Spleen (tissue), 11 donors: ENCODE results near the gene RCC1. TPM values are rescaled to one million over a fixed set of nuclear protein-coding genes. Genes with fewer than 3 reads are reported as not detected.
A peak's percentile ranks its signal among the peaks of the same experiment; 100 is the strongest.
"Not testable (repeated sequence)": the region's sequence is repeated elsewhere in the genome, so short reads cannot be mapped to it uniquely, and the experiment has no call there.

Experiments used
- DNase-seq: peaks from one replicate; pipeline ENCODE4 v3.0.0-alpha.2; 2020
- H3K27ac ChIP-seq, 8 donors: fragments of 200-600 bp; sonication (generic) in 7 of 8; 1 replicate in 4 of 8; 2 replicates in 4 of 8; pipeline versions ENCODE4 v1.5.0 to v1.8.0; 2016 to 2021; ENCODE audit warnings: inconsistent platforms in 4 of 8, mild to moderate bottlenecking in 4 of 8, moderate library complexity in 1 of 8
- H3K27me3 ChIP-seq, 7 donors: fragments of 200-600 bp; sonication (generic) in 6 of 7; replicated peaks in 1 of 7; 1 replicate in 4 of 7; 2 replicates in 3 of 7; pipeline versions ENCODE4 v1.5.0 to v1.8.0; 2016 to 2021; ENCODE audit warnings: inconsistent platforms in 3 of 7, mild to moderate bottlenecking in 1 of 7
- H3K36me3 ChIP-seq, 6 donors: fragments of 200-600 bp; sonication (generic) in 5 of 6; 1 replicate in 4 of 6; 2 replicates in 2 of 6; pipeline versions ENCODE4 v1.5.0 to v1.8.0; 2016 to 2021; ENCODE audit warnings: inconsistent platforms in 2 of 6
- H3K4me1 ChIP-seq, 6 donors: fragments of 200-600 bp; sonication (generic) in 5 of 6; 1 replicate in 3 of 6; 2 replicates in 3 of 6; pipeline versions ENCODE4 v1.5.0 to v1.8.0; 2016 to 2021; ENCODE audit warnings: inconsistent platforms in 3 of 6
- H3K4me3 ChIP-seq, 8 donors: fragments of 200-600 bp; sonication (generic) in 7 of 8; 1 replicate in 4 of 8; 2 replicates in 4 of 8; pipeline versions ENCODE4 v1.5.0 to v1.8.0; 2016 to 2021; ENCODE audit warnings: inconsistent platforms in 4 of 8, mild to moderate bottlenecking in 4 of 8, moderate library complexity in 2 of 8
- H3K9me3 ChIP-seq, 8 donors: fragments of 200-600 bp; sonication (generic) in 7 of 8; 1 replicate in 4 of 8; 2 replicates in 4 of 8; pipeline versions ENCODE4 v1.5.0 to v1.8.0; 2016 to 2021; ENCODE audit warnings: inconsistent platforms in 4 of 8
- POLR2A ChIP-seq, 3 donors: fragments of 450-650 bp; IDR thresholded peaks; one replicate each; pipeline ENCODE4 v1.5.1; 2017; ENCODE audit warnings: antibody characterized with exemption in 3 of 3, mild to moderate bottlenecking in 1 of 3
- POLR2AphosphoS5 ChIP-seq, 3 donors: sonication (generic); formaldehyde crosslinking; IDR thresholded peaks; one replicate each; pipeline ENCODE4 v1.5.1; 2017; ENCODE audit warnings: antibody characterized with exemption in 3 of 3
- WGBS, 5 donors: extraction: QIAGEN DNeasy Blood & Tissue Kit in 3 of 5; methylation state at CpG; one replicate each; pipeline versions ENCODE4 v1.1.5 to v1.1.7; 2013 to 2018; 5-methylcytosine and 5-hydroxymethylcytosine counted together
- intact Hi-C: fragments of 100-400 bp; cut with DNase I; formaldehyde crosslinking; loops from one replicate; pipeline ENCODE4 v1.15.0; 2023; ENCODE audit warnings: low total_unique reads
- polyA plus RNA-seq, 3 donors: library from polyadenylated mRNA; stranded (reverse); fragments of 200-250 nt; gene quantifications; one replicate each; pipeline ENCODE4 v1.2.1, GENCODE V29; 2013
- total RNA-seq, 7 donors: library from RNA; depleted of rRNA in 3 of 7; stranded (reverse); fragments of >200 nt in 3 of 7; fragmentation: NEBNext Ultra II Directional in 4 of 7; extraction: Animal tissue kit (Norgen Biotek cat#: 25700) in 4 of 7; gene quantifications; one replicate each; pipeline versions ENCODE4 v1.1.0 to v1.2.1, GENCODE V29; 2016 to 2021
- TF ChIP-seq, protein P1 (sequence below), 11 experiments: fragments of 200-600 bp in 7 of 11; fragments of 450-650 bp in 4 of 11; sonication (generic) in 4 of 11; IDR thresholded peaks in 8 of 11; conservative IDR thresholded peaks in 3 of 11; 1 replicate in 7 of 11; 2 replicates in 4 of 11; pipeline versions ENCODE4 v1.4.0 to v1.8.0; 2016 to 2021; ENCODE audit warnings: antibody characterized with exemption in 11 of 11, inconsistent platforms in 4 of 11, mild to moderate bottlenecking in 1 of 11
- donor health status: healthy with polysubstance abuse.
- donor health status: DM: no; HTN: no; CAD: no; lungs with moderate emphysema.
- donor health status: DM: no; HTN: no; CAD: no.
- donor health status: Bipolar disorder and iron deficiency.
- donor health status: healthy.
- donor health status: DM: no; HTN: no; CAD: no.
- donor health status: DM: yes; HTN: yes; CAD: no.

Gene RCC1
- total and polyA plus RNA-seq, 10 donors, result 15.1 to 29.0 (median 23.3) TPM

DNA sequence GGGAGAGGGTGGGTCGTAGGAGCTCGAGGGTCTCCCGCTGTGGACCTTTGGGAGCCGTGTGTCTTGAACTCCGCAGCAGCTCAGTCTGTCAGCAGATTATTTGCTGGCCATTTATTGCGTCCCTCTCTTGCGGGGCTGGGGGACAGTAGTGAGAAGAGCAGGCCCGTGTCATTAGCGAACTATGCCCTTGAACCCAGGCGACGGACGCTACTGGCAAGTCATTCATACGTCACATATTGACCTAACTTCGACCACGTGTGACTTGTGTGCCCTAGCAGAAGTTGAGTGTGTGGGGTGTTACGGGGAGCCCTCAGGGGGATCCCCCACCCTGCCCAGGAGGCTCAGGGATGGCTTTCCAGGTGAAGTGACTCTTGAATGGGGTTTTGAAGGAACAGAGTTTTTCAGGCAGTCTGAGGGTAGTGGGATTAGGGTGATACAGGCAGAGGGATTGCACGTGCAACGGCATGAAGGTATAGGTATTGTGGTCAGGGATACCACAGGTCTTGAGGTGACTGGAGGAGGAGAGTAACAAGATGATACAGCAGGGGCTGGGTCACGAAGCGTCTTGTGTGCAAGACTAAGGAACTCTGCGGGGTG, 13.0 kb downstream of the RCC1 start:
- intact Hi-C loops, result loop anchor here (10.0 kb wide), 1 partner anchor 356 kb away; no protein-coding TSS in a partner anchor
- peak overlapping the region in 6 of 8 donors; percentile 75 to 90 (median 86) for H3K27ac ChIP-seq
- H3K9me3 ChIP-seq, result no peaks in the 10 kb centered on the region
- TF ChIP-seq POLR2A (IDR thresholded peaks at IDR 0.05) (no peak), POLR2AphosphoS5 (IDR thresholded peaks at IDR 0.05) (peak in 2 of 3 donors; percentile 10 to 25)
- 5 to 9% (median 5%) methylated on average over 8 to 21 of the region's 21 CpGs for WGBS, 5 donors
- H3K4me3 ChIP-seq, result peak overlapping the region; percentile 71 to 91 (median 77)
- DNase-seq, result no peak
- peaks cover 0 to 25% (median 13%) of the 10 kb centered on the region in 6 donors for H3K36me3 ChIP-seq
- no peaks in the 10 kb centered on the region for H3K27me3 ChIP-seq
- H3K4me1 ChIP-seq, result peaks cover 9 to 55% (median 24%) of the 10 kb centered on the region in 6 donors

DNA sequence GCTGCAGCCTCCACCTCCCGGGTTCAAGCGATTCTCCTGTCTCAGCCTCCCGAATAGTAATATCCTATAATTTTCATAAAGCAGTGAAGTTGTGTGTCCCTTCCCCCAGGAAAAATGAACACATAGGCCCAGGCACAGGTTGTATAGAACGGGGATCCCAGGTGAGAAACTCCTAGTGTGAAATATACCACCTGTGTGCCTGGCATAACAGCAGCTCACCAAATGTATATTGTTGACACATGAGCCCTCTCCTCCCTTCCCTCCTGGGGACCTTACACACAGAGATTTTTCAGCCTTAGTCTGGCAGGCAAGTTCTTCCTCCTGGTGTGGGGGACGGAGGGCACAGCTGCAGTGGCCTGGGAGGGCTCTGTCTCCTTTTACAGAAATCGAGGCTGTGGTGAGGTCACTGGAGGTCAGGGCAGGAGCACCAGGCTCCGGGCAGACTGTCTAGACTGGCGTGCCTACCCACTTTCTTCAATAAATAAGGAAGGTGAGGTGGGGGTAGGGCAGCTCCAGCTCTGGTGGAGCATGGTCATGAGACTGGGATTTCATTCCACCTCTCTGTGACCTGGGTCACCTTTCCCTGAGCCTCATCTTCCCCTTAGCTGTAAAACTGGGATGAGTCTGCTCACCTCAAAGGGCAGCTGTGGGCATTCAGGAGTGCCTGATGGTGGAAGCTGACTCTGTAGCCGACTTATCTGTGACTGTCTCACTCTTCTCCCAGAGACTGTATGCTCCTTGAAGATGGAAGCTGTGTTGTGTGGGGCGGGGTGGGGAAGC, 14.3 kb downstream of the RCC1 start:
- 82 to 91% (median 87%) methylated on average over 8 to 10 of the region's 10 CpGs for WGBS, 5 donors
- Histone ChIP-seq H3K9me3 (no peaks in the 10 kb centered on the region), H3K27me3 (no peaks in the 10 kb centered on the region), H3K36me3 (peaks cover 0 to 19% (median 3%) of the 10 kb centered on the region in 6 donors), H3K4me3 (no peak overlapping the region), H3K4me1 (peaks cover 9 to 45% (median 21%) of the 10 kb centered on the region in 6 donors), H3K27ac (no peak overlapping the region)
- DNase-seq, result no peak
- intact Hi-C loops, result loop anchor here (10.0 kb wide), 1 partner anchor 355 kb away; no protein-coding TSS in a partner anchor
- TF ChIP-seq, protein P1, sequence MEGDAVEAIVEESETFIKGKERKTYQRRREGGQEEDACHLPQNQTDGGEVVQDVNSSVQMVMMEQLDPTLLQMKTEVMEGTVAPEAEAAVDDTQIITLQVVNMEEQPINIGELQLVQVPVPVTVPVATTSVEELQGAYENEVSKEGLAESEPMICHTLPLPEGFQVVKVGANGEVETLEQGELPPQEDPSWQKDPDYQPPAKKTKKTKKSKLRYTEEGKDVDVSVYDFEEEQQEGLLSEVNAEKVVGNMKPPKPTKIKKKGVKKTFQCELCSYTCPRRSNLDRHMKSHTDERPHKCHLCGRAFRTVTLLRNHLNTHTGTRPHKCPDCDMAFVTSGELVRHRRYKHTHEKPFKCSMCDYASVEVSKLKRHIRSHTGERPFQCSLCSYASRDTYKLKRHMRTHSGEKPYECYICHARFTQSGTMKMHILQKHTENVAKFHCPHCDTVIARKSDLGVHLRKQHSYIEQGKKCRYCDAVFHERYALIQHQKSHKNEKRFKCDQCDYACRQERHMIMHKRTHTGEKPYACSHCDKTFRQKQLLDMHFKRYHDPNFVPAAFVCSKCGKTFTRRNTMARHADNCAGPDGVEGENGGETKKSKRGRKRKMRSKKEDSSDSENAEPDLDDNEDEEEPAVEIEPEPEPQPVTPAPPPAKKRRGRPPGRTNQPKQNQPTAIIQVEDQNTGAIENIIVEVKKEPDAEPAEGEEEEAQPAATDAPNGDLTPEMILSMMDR (IDR thresholded peaks at IDR 0.05 in 8 of 11, conservative IDR thresholded peaks at IDR 0.05 in 3 of 11), result no peak
- TF ChIP-seq POLR2AphosphoS5 (IDR thresholded peaks at IDR 0.05) (no peak), POLR2A (IDR thresholded peaks at IDR 0.05) (no peak)

DNA sequence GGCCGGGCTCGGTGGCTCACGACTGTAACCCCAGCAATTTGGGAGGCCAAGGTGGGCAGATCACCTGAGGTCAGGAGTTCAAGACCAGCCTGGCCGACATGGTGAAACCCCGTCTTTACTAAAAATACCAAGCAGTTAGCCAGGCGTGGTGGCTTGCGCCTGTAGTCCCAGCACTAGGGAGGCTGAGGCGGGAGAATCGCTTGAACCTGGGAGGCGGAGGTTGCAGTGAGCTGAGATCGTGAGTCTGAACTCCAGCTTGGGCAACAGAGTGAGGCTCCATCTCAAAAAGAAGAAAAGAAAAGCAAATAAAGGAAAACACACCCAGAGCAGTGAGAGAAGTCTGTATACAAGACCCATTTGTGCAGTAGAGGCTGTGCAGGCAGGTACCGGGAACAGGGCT, 15.0 kb downstream of the RCC1 start:
- H3K4me3 ChIP-seq, DNase-seq, H3K27ac ChIP-seq, H3K27me3 ChIP-seq, H3K9me3 ChIP-seq, intact Hi-C loops: not testable (repeated sequence)
- 93 to 95% (median 94%) methylated on average over 11 to 12 of the region's 12 CpGs for WGBS, 5 donors
- Histone ChIP-seq H3K36me3 (peaks cover 0 to 15% (median 0%) of the 10 kb centered on the region in 6 donors), H3K4me1 (peaks cover 9 to 38% (median 21%) of the 10 kb centered on the region in 6 donors)

DNA sequence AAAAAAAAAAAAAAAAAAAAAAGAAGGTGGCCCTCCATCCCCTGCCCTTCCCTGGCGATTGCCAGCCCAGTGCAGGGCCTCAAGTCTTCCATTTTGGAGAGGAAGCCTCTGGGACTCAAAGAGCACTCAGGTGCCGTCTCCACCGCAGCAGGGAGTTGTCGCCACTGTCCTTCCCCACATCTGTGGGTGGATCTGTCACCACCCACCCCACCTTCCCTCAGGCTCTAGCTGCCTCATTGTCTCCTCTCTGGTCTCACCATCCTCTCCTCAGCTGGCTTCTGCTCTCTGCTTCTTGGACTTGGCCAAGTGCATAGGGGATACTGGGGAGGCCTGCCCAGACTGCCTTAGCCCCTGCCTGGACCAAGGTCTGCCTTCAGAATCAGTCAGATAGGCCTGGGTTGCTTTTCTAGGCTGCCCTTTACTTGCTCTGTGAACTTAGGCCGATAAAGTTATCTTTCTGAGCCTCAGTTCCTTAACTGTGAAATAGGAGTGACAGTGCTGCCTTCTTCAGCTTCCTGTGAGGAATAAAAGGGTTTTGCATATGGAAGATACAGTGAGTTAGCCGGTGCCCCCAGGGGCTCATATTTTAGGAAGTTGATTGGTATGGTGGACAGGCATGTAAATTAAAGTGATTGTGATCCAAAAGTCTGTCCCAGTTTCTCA, 15.8 kb downstream of the RCC1 start:
- intact Hi-C loops, result no loop called here
- DNase-seq, result no peak
- H3K9me3 ChIP-seq, result no peaks in the 10 kb centered on the region
- no peak overlapping the region for H3K4me3 ChIP-seq
- H3K4me1 ChIP-seq, result peaks cover 9 to 37% (median 21%) of the 10 kb centered on the region in 6 donors
- H3K27ac ChIP-seq, result no peak overlapping the region
- 84 to 92% (median 90%) methylated on average over 4 to 6 of the region's 6 CpGs for WGBS, 5 donors
- H3K27me3 ChIP-seq, result no peaks in the 10 kb centered on the region
- TF ChIP-seq, protein P1 (IDR thresholded peaks at IDR 0.05 in 8 of 11, conservative IDR thresholded peaks at IDR 0.05 in 3 of 11), result no peak
- TF ChIP-seq POLR2AphosphoS5 (IDR thresholded peaks at IDR 0.05) (no peak), POLR2A (IDR thresholded peaks at IDR 0.05) (no peak)
- peaks cover 0 to 15% (median 0%) of the 10 kb centered on the region in 6 donors for H3K36me3 ChIP-seq

DNA sequence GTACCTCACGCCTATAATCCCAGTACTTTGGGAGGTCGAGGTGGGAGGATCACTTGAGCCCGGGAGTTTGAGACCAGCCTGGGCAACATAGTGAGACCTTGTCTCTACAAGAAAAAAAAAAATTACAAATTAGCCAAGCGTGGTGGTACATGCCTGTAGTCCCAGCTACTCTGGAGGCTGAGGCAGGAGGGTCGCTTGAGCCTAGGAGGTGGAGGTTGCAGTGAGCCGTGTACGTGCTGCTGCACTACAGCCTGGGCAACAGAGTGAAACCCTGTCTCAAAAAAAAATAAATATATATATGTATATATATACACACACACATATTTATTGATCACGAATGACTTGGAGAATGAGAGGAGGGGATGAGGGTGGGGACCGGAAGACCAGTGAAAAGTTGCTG, 16.7 kb downstream of the RCC1 start:
- 94 to 96% (median 95%) methylated on average over 9 of the region's 9 CpGs for WGBS, 5 donors
- intact Hi-C loops, H3K27me3 ChIP-seq: not testable (repeated sequence)

DNA sequence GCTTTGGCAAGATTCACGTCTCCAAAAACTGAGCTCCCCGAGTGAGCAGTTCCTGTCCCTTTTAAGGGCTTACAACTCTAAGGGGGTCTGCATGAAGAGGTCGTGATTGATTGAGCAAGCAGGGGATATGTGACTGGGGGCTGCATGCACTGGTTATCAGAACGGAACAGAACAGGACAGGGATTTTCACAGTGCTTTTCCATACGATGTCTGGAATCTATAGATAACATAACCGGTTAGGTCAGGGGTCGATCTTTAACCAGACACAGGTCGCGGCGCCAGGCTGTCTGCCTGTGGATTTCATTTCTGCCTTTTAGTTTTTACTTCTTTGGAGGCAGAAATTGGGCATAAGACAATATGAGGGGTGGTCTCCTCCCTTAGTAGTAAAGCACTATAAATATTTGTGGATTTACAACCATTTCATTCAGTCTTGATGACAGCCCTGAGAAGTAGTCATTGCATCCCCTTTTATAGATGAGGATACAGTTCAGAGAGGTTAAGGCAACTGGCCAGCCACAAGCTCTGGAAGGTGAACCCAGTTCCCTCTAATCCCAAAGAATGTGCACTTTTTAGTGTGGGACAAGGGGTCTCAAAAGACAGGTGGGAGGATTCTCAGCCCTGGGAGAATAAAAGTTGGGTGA, 19.3 kb downstream of the RCC1 start:
- WGBS, 5 donors, result 85 to 90% (median 86%) methylated on average over 10 of the region's 10 CpGs
- H3K4me3 ChIP-seq, H3K27ac ChIP-seq, intact Hi-C loops, DNase-seq, H3K27me3 ChIP-seq, H3K4me1 ChIP-seq, H3K9me3 ChIP-seq: not testable (repeated sequence)
- H3K36me3 ChIP-seq, result peaks cover 0 to 19% (median under 1%) of the 10 kb centered on the region in 6 donors

More for the DNA sequence above, 16.7 kb downstream of the RCC1 start:
- not testable (repeated sequence) for H3K4me3 ChIP-seq, DNase-seq, H3K9me3 ChIP-seq, H3K27ac ChIP-seq
- H3K4me1 ChIP-seq, result peaks cover 9 to 28% (median 16%) of the 10 kb centered on the region in 6 donors
- H3K36me3 ChIP-seq, result peaks cover 0 to 15% (median 0%) of the 10 kb centered on the region in 6 donors
